NCI-H2107 treated with DMSO at 0.1 percent for 48 hours (cell line): ENCODE results near the gene SNRNP27.
"Not testable (repeated sequence)": the region's sequence is repeated elsewhere in the genome, so short reads cannot be mapped to it uniquely, and the experiment has no call there.

Experiments used
- DNase-seq: peaks from one replicate; lab custom pipeline; 2025; ENCODE audit not compliant: unreplicated experiment; lab: John Stamatoyannopoulos, UW

SNRNP27 gene

GRCh38 chr2:69945441-69945840 is 51.7 kb downstream of the SNRNP27 start:
- no peak for DNase-seq

GRCh38 chr2:69945941-69946340 is 52.2 kb downstream of the SNRNP27 start:
- DNase-seq: no peak

GRCh38 chr2:69946351-69947324 is 52.9 kb downstream of the SNRNP27 start:
- DNase-seq: no peak

- DNase-seq: no peak
Observed at GRCh38 chr2:69947325-69947931, 53.7 kb downstream of the SNRNP27 start.

- DNase-seq: no peak
Observed at GRCh38 chr2:69948032-69948962, 54.5 kb downstream of the SNRNP27 start.

GRCh38 chr2:69948963-69949645 is 55.3 kb downstream of the SNRNP27 start:
- DNase-seq: no peak

GRCh38 chr2:69950241-69950640 is 56.5 kb downstream of the SNRNP27 start:
- DNase-seq: no peak

GRCh38 chr2:69950671-69951070 is 56.9 kb downstream of the SNRNP27 start:
- DNase-seq: not testable (repeated sequence)

GRCh38 chr2:69952336-69953115 is 58.8 kb downstream of the SNRNP27 start:
- no peak for DNase-seq

- no peak for DNase-seq
Observed at GRCh38 chr2:69954084-69954483, 60.3 kb downstream of the SNRNP27 start.
